H1 (cell line): ENCODE measurements around the gene HK2. TPM values are rescaled to one million over a fixed set of nuclear protein-coding genes. Genes with fewer than 3 reads are reported as not detected.

ENCODE experiments used
- BCL11A ChIP-seq, 2 experiments: IDR thresholded peaks; one replicate each; pipeline ENCODE4 v1.6.1; 2011; ENCODE audit warnings: low read depth in 2 of 2, low read length in 2 of 2, mild to moderate bottlenecking in 2 of 2
- CHD1 ChIP-seq: IDR thresholded peaks from 2 replicates; pipeline ENCODE4 v1.6.1; 2012; ENCODE audit warnings: low read depth, low read length, improper control_type of control experiment
- CHD7 ChIP-seq: fragments of 300-600 bp; sonication (generic); IDR thresholded peaks from 2 replicates; pipeline ENCODE4 v1.7.1; 2012; ENCODE audit warnings: low read length, moderate library complexity, mild to moderate bottlenecking, inconsistent platforms; ENCODE audit not compliant: insufficient replicate concordance
- HDAC2 ChIP-seq, 2 experiments: fragments of 300-600 bp in 1 of 2; sonication (generic) in 1 of 2; IDR thresholded peaks; 2 replicates each; pipeline ENCODE4 v1.6.1; 2011 to 2012; ENCODE audit warnings: low read depth in 2 of 2, low read length in 2 of 2, mild to moderate bottlenecking in 2 of 2, moderate library complexity in 2 of 2, borderline replicate concordance in 1 of 2, inconsistent platforms in 1 of 2
- JUN ChIP-seq: IDR thresholded peaks from 2 replicates; pipeline ENCODE4 v1.6.1; 2011; ENCODE audit warnings: low read depth, mild to moderate bottlenecking, improper control_type of control experiment, low read length
- KDM4A ChIP-seq: IDR thresholded peaks from one replicate; pipeline ENCODE4 v1.7.1; 2012; ENCODE audit warnings: low read depth, mild to moderate bottlenecking, moderate library complexity, low read length, inconsistent platforms; ENCODE audit not compliant: severe bottlenecking
- NANOG ChIP-seq: IDR thresholded peaks from 2 replicates; pipeline ENCODE4 v1.6.1; 2011; ENCODE audit warnings: low read length, low read depth, mild to moderate bottlenecking, inconsistent platforms; ENCODE audit not compliant: insufficient read depth, poor library complexity, severe bottlenecking
- POLR2A ChIP-seq, 2 experiments: IDR thresholded peaks; 1 replicate in 1 of 2; 2 replicates in 1 of 2; pipeline ENCODE4 v1.6.1; 2011; ENCODE audit warnings: low read depth in 2 of 2, low read length in 2 of 2, mild to moderate bottlenecking in 2 of 2; ENCODE audit errors: control extremely low read depth in 1 of 2
- SP1 ChIP-seq: IDR thresholded peaks from 2 replicates; pipeline ENCODE4 v1.6.1; 2011; ENCODE audit warnings: low read depth, low read length
- SP4 ChIP-seq: IDR thresholded peaks from 2 replicates; pipeline ENCODE4 v1.6.1; 2012; ENCODE audit warnings: low read length, inconsistent platforms
- TAF1 ChIP-seq: IDR thresholded peaks from 2 replicates; pipeline ENCODE4 v1.6.1; 2011; ENCODE audit warnings: mild to moderate bottlenecking, low read depth, low read length
- polyA plus RNA-seq, 7 experiments: library from polyadenylated mRNA; depleted of rRNA in 3 of 7; stranded (reverse) in 5 of 7; unstranded in 2 of 7; fragments of >200 nt in 5 of 7; fragments of 200-250 nt in 2 of 7; gene quantifications; 1 replicate in 5 of 7; 2 replicates in 1 of 7; 4 replicates in 1 of 7; pipeline versions ENCODE4 v1.2.1 to v1.2.3, GENCODE V29; 2011 to 2013; ENCODE audit warnings: missing spikeins in 2 of 7, mixed read lengths in 2 of 7
- total RNA-seq: library from RNA; stranded (reverse); fragmentation: NEBNext Ultra II Directional; extraction: Animal tissue kit (Norgen Biotek cat#: 25700); gene quantifications from 2 replicates; pipeline ENCODE4 v1.2.1, GENCODE V29; 2021

The HK2 gene
- total and polyA plus RNA-seq, 2 of the 8 experiments (the other 6 are each of a cell fraction or from before 2014, with no cell fraction given): 22.1 to 61.9 TPM

GRCh38 chr2:74836675-74837401 lies 2.9 kb downstream of the HK2 start (continued):
- TF ChIP-seq CHD7: peak; percentile 31
- TF ChIP-seq BCL11A (IDR thresholded peaks at IDR 0.05; ENCODE audit: low read depth in 2 of 2, low read length in 2 of 2): peak in 1 of 2 experiments; percentile 43
- no peak for TF ChIP-seq KDM4A
- peak; percentile 59; the same call in 1 of the 2 replicates for TF ChIP-seq JUN
- peak; percentile 38 to 70 for TF ChIP-seq POLR2A (IDR thresholded peaks at IDR 0.05; ENCODE audit: control extremely low read depth in 1 of 2, low read depth in 2 of 2, low read length in 2 of 2)
- peak in 1 of 2 experiments; percentile 48; a peak in 1 of 4 replicates for TF ChIP-seq HDAC2 (IDR thresholded peaks at IDR 0.05; ENCODE audit: borderline replicate concordance in 1 of 2, low read depth in 2 of 2, low read length in 2 of 2)
- TF ChIP-seq NANOG: peak; percentile 68
- TF ChIP-seq SP4: no peak
- peak; percentile 81 for TF ChIP-seq SP1
- no peak for TF ChIP-seq CHD1
- peak; percentile 55 for TF ChIP-seq TAF1
